ENCODE results near the gene SLC6A20. TPM values are rescaled to one million over a fixed set of nuclear protein-coding genes. Genes with fewer than 3 reads are reported as not detected.

The SLC6A20 gene
- total and polyA plus RNA-seq, 2 of the 13 experiments (the other 11 are each of a cell fraction or from before 2014, with no cell fraction given): not detected

- TF ChIP-seq ZBTB10 (CRISPR knock-in tag; IDR thresholded peaks at IDR 0.05; ENCODE audit: borderline replicate concordance) (peak; percentile 39; the same call in 1 of the 2 replicates), HNRNPLL (IDR thresholded peaks at IDR 0.05; ENCODE audit: low read depth, low read length, poor library complexity, severe bottlenecking) (peak; percentile 57), ZBTB7A (CRISPR knock-in tag; IDR thresholded peaks at IDR 0.05) (no peak), XBP1 (CRISPR knock-in tag; IDR thresholded peaks at IDR 0.05) (0 out of 2 replicates have a peak, but pooled peaks have one; percentile 29), TSC22D2 (CRISPR knock-in tag; IDR thresholded peaks at IDR 0.05; ENCODE audit: borderline replicate concordance) (no peak), MXD3 (CRISPR knock-in tag; IDR thresholded peaks at IDR 0.05) (no peak; the same call in 1 of the 2 replicates), MYC (CRISPR knock-in tag; IDR thresholded peaks at IDR 0.05; ENCODE audit: borderline replicate concordance) (peak; percentile 86), ZNF784 (CRISPR knock-in tag; IDR thresholded peaks at IDR 0.05; ENCODE audit: borderline replicate concordance) (peak; percentile 92), ZMAT5 (CRISPR knock-in tag; IDR thresholded peaks at IDR 0.05; ENCODE audit: borderline replicate concordance, low read depth) (no peak), CREB1 (IDR thresholded peaks at IDR 0.05) (peak; percentile 27; the same call in 1 of the 2 replicates), CREB1 (CRISPR knock-in tag; IDR thresholded peaks at IDR 0.05) (0 out of 2 replicates have a peak, but pooled peaks have one; percentile 44), IKZF5 (CRISPR knock-in tag; IDR thresholded peaks at IDR 0.05) (0 out of 2 replicates have a peak, but pooled peaks have one; percentile 43), RCOR2 (CRISPR knock-in tag; IDR thresholded peaks at IDR 0.05) (no peak), ELF4 (CRISPR knock-in tag; IDR thresholded peaks at IDR 0.05; ENCODE audit: borderline replicate concordance) (no peak), PRDM10 (CRISPR knock-in tag; IDR thresholded peaks at IDR 0.05; ENCODE audit: low read depth) (no peak), ZFP91 (CRISPR knock-in tag; IDR thresholded peaks at IDR 0.05; ENCODE audit: borderline replicate concordance) (peak; percentile 74)
These were observed 45.6 kb upstream of the SLC6A20 start, which contains the start of gene LZTFL1 (continued) for GRCh38 chr3:45841757-45842491.
